ENCODE data around the gene ZFR2.
"Not testable (repeated sequence)": the region's sequence is repeated elsewhere in the genome, so short reads cannot be mapped to it uniquely, and the experiment has no call there.

- not testable (repeated sequence) for TF ChIP-seq POLR2AphosphoS5, POLR2A, SPI1 (IDR thresholded peaks at IDR 0.05; ENCODE audit: low read depth, low read length)
Measured at GRCh38 chr19:3765757-3766156, 103.1 kb downstream of the ZFR2 start.
